ENCODE data around the gene ZNF614. TPM values are rescaled to one million over a fixed set of nuclear protein-coding genes. Genes with fewer than 3 reads are reported as not detected.

ZNF614 gene
- total RNA-seq, 1 experiment from 2014 or later = 3.6 TPM

GRCh38 chr19:51978882-51979281 is 49.3 kb downstream of the ZNF614 start:
- TF ChIP-seq JUND (IDR thresholded peaks at IDR 0.05) (no peak), YY1 (IDR thresholded peaks at IDR 0.05; ENCODE audit: extremely low read depth, insufficient replicate concordance, low read depth, low read length) (no peak), POLR2A (IDR thresholded peaks at IDR 0.05; ENCODE audit: borderline replicate concordance, extremely low read depth, insufficient read depth, insufficient read length) (no peak), EZH2 (IDR thresholded peaks at IDR 0.05) (no peak), EGR1 (IDR thresholded peaks at IDR 0.05; ENCODE audit: low read depth) (no peak), CEBPB (IDR thresholded peaks at IDR 0.05; ENCODE audit: low read depth) (no peak), RAD21 (IDR thresholded peaks at IDR 0.05; ENCODE audit: low read depth) (no peak), SRF (IDR thresholded peaks at IDR 0.05; ENCODE audit: low read depth) (no peak), ELF1 (IDR thresholded peaks at IDR 0.05; ENCODE audit: borderline replicate concordance, low read depth) (no peak), FOSL1 (IDR thresholded peaks at IDR 0.05; ENCODE audit: low read depth) (no peak), POLR2AphosphoS5 (IDR thresholded peaks at IDR 0.05; ENCODE audit: low read depth, low read length) (no peak), ZFX (IDR thresholded peaks at IDR 0.05) (no peak), REST (IDR thresholded peaks at IDR 0.05; ENCODE audit: low read depth) (no peak), EZH2phosphoT487 (IDR thresholded peaks at IDR 0.05; ENCODE audit: borderline replicate concordance) (no peak), TCF7L2 (IDR thresholded peaks at IDR 0.05; ENCODE audit: borderline replicate concordance, extremely low read depth, insufficient read depth, insufficient read length) (no peak), CBX3 (IDR thresholded peaks at IDR 0.05; ENCODE audit: low read depth) (no peak)
- TF ChIP-seq, protein P1, sequence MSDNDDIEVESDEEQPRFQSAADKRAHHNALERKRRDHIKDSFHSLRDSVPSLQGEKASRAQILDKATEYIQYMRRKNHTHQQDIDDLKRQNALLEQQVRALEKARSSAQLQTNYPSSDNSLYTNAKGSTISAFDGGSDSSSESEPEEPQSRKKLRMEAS (IDR thresholded peaks at IDR 0.05) = no peak
- TF ChIP-seq, protein P2, sequence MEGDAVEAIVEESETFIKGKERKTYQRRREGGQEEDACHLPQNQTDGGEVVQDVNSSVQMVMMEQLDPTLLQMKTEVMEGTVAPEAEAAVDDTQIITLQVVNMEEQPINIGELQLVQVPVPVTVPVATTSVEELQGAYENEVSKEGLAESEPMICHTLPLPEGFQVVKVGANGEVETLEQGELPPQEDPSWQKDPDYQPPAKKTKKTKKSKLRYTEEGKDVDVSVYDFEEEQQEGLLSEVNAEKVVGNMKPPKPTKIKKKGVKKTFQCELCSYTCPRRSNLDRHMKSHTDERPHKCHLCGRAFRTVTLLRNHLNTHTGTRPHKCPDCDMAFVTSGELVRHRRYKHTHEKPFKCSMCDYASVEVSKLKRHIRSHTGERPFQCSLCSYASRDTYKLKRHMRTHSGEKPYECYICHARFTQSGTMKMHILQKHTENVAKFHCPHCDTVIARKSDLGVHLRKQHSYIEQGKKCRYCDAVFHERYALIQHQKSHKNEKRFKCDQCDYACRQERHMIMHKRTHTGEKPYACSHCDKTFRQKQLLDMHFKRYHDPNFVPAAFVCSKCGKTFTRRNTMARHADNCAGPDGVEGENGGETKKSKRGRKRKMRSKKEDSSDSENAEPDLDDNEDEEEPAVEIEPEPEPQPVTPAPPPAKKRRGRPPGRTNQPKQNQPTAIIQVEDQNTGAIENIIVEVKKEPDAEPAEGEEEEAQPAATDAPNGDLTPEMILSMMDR (IDR thresholded peaks at IDR 0.05 in 2 of 3, conservative IDR thresholded peaks at IDR 0.05 in 1 of 3; ENCODE audit: borderline replicate concordance in 1 of 3, insufficient read depth in 1 of 3, low read depth in 2 of 3, low read length in 2 of 3) = no peak
- no peak for DNase-seq (ENCODE audit: low read depth, low spot score)
- Histone ChIP-seq H3K79me2 (ENCODE audit: insufficient read depth, low read length) (no peaks in the 10 kb centered on the region), H2AFZ (ENCODE audit: low read depth, low read length, poor library complexity, severe bottlenecking) (no peak overlapping the region), H3K27ac (ENCODE audit: low read depth, low read length) (no peak overlapping the region), H3K4me3 (replicated peaks in 1 of 2; ENCODE audit: low read depth in 1 of 2, low read length in 2 of 2) (no peak overlapping the region), H3K27me3 (ENCODE audit: insufficient read depth, low read length) (no peaks in the 10 kb centered on the region), H3K9ac (ENCODE audit: low read length) (no peak overlapping the region), H4K20me1 (ENCODE audit: insufficient read depth) (no peaks in the 10 kb centered on the region), H3K4me2 (ENCODE audit: low read length) (no peak overlapping the region), H3K9me2 (ENCODE audit: insufficient read depth) (no peaks in the 10 kb centered on the region), H3K36me3 (ENCODE audit: control insufficient read depth in 1 of 2, insufficient read depth in 2 of 2, low read length in 2 of 2) (no peaks in the 10 kb centered on the region), H3K9me3 (ENCODE audit: control insufficient read depth in 1 of 2, insufficient read depth in 1 of 2, low read depth in 1 of 2, low read length in 2 of 2) (peaks cover 20% of the 10 kb centered on the region in 2 experiments; a peak in 2 of 4 replicates), H3K4me1 (ENCODE audit: control insufficient read depth in 1 of 2, insufficient read depth in 2 of 2, low read length in 2 of 2) (no peaks in the 10 kb centered on the region)
- intact Hi-C loops (cut with micrococcal nuclease) = no loop called here
- POLR2A ChIA-PET = no interaction called here
- RAD21 ChIA-PET (ENCODE audit: low non-redundant PET in 1 of 2, low total read pairs in 2 of 2, uncharacterized antibody in 2 of 2, unreplicated experiment in 2 of 2) = no interaction called here
- BruUV-seq (replicated peaks) = no TSS peak
- CTCF ChIA-PET = no interaction called here
- ATAC-seq = no peak

Measured in HCT116 (cell line).